ENCODE data around the gene CACNA1A.

GRCh38 chr19:13466697-13467096 lies 39.6 kb downstream of the CACNA1A start:
- TF ChIP-seq CTCF (optimal IDR thresholded peaks at IDR 0.05 in 1 of 3, IDR thresholded peaks at IDR 0.05 in 1 of 3, conservative IDR thresholded peaks at IDR 0.05 in 1 of 3; ENCODE audit: extremely low read depth in 1 of 3, insufficient read depth in 2 of 3, low read length in 3 of 3) (no peak), EZH2 (IDR thresholded peaks at IDR 0.05; ENCODE audit: low read length) (no peak)

All from keratinocyte (primary cell).